Limb (tissue), 2 donors: ENCODE data around the gene ANKS1B.

Experiments used
- DNase-seq, 2 donors: peaks; one replicate each; pipeline ENCODE4 v3.0.0-alpha.2; 2016; ENCODE audit errors: extremely low spot score in 2 of 2

The ANKS1B gene

DNA sequence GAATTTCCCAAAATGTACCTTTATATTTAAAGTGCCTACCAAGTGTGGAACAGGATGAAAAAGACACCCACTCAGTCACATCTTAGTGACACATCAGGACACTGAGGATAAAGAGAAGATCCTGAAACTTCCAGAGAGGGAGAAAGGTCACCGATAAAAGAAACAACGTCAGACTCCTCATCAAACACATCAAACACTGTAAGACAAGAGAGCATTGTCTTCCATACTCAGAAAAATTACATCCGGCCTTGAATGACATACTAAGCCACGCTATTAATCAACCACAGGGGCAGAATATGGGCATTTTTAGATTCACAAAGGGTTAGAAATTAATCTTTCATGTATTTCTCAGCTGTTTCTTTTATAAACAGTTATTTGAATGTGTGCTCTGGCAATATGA lies 849.4 kb downstream of the ANKS1B start:
- no peak for DNase-seq

- no peak for DNase-seq
Observed at GRCh38 chr12:99133401-99133800, 851.3 kb downstream of the ANKS1B start.

DNA sequence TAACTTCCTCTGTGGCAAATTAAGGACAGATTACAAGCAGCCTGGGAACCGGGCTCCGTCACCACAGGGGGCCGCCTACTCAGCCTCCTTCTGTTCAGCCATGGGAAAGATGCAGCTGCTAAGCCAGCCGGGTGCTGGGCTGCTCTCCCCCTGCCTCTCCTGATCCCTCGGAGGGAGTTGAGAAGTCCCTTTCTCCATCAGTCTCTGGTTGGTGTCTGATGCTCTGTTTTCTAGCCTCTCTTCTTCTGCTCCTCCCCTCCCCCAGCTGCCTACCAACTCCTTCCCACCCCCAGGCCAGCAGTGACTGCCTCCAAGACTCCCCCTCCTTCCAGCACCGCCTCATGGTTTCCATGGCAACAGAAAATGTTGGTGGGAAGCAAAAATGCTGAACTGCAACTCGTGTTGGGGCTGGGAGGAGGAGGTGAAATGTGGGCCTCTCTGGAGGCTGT lies 853.0 kb downstream of the ANKS1B start:
- DNase-seq, result peak; percentile 19 to 69

GRCh38 chr12:99130808-99131553 lies 853.8 kb downstream of the ANKS1B start:
- peak in 1 of 2 donors; percentile 28 for DNase-seq

GRCh38 chr12:99128246-99128802 lies 856.4 kb downstream of the ANKS1B start:
- no peak for DNase-seq

- DNase-seq, result no peak
Observed at GRCh38 chr12:99122959-99123358, 861.8 kb downstream of the ANKS1B start.

DNA sequence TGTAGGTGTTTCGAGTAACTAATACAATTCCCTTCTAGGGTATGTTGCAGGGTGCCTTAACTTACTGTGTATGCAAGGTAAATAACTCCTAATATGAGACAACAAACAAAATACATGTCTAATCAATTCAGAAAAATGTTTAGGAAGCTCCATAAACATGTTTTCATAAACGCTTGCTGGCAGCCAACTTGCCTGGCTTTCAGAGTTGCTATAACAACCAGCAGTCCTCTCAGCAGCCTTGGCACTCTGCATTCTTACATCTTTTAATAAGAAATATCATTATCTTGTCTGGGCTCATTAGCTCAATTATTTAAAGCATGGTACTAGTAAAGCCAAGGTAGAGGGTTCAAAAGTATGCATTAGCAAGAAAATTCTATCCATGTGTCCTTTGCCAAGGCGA lies 862.2 kb downstream of the ANKS1B start:
- DNase-seq, result no peak

DNA sequence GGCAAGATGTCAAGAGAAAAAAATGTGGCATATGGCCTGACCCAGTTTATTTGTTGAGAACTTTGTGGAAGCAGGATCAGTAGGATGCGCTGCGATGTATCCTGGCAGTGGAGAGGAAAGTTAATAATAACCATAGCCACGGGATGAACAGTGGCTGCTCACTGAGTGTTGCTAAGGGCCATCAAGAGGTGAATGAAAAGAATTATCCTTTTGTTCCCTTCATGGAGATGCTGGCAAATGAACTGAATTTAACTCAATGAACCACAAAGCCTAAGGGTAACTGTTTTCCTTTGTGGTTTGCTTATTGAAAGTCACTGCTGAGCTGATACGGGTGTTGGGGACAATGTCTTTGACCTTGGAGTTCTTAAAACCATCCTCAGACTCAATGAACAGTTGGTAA lies 863.2 kb downstream of the ANKS1B start:
- no peak for DNase-seq

DNA sequence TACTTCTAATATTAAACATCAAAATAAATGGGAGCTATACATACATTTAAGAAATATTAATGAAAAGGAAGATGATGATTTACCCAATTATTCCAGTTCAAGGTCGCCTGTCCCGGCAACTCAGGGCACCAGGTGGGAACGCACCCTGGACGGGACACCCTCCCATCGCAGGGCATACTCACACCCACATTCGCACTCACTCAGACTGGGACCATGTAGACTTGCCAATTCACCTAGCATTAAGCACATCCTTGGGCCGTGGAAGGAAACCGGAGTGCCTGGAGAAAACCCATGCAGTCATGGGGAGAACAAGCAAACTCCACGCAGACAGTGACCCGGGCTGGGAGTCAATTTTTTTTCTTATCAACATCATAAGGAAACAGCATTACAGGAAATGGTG lies 864.8 kb downstream of the ANKS1B start:
- DNase-seq, result no peak

- DNase-seq, result no peak
Observed at GRCh38 chr12:99119449-99119848, 865.3 kb downstream of the ANKS1B start.

- DNase-seq, result no peak
Observed at GRCh38 chr12:99111600-99111999, 873.1 kb downstream of the ANKS1B start.

- DNase-seq, result no peak
Observed at GRCh38 chr12:99110868-99111267, 873.9 kb downstream of the ANKS1B start.

GRCh38 chr12:99110212-99110611 lies 874.5 kb downstream of the ANKS1B start:
- DNase-seq, result no peak

GRCh38 chr12:99108924-99109323 lies 875.8 kb downstream of the ANKS1B start:
- DNase-seq, result no peak

- no peak for DNase-seq
Observed at GRCh38 chr12:99099786-99100185, 885.0 kb downstream of the ANKS1B start.

GRCh38 chr12:99097171-99097570 lies 887.6 kb downstream of the ANKS1B start:
- DNase-seq, result no peak

- no peak for DNase-seq
Observed at GRCh38 chr12:99093166-99093565, 891.6 kb downstream of the ANKS1B start.

GRCh38 chr12:99092100-99092851 lies 892.5 kb downstream of the ANKS1B start:
- DNase-seq, result no peak

DNA sequence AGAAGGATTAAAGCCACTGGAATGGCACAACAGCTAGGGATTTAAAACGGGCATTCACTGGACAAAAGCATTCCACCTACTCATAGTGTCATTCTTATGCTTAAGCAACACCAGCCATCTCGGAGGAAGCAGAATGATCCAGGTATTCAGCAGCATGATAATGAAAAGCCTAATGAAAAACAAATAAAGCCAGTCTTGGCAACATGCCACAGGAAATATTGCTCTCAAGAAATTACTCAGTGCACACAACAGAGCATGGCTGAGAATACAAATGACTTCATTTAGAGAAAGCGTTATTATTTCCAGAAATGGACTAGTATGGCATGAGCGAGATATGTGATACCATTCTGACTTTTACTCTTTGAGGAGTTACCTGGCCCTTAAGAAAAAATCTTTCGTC lies 897.5 kb downstream of the ANKS1B start:
- no peak for DNase-seq

GRCh38 chr12:99079811-99080210 lies 904.9 kb downstream of the ANKS1B start:
- no peak for DNase-seq

- no peak for DNase-seq
Observed at GRCh38 chr12:99068993-99069747, 915.6 kb downstream of the ANKS1B start.
